Nephron (organoid): ENCODE data around the gene ANXA4.
A peak's percentile ranks its signal among the peaks of the same experiment; 100 is the strongest.

Experiments
- H3K27ac Mint-ChIP-seq, 3 experiments: 2 replicates each; pipeline ENCODE4 v1.8.0; 2020; ENCODE audit warnings: mixed read lengths in 3 of 3, mild to moderate bottlenecking in 2 of 3, moderate library complexity in 1 of 3
- H3K27me3 Mint-ChIP-seq: 2 replicates; pipeline ENCODE4 v1.8.0; 2021; ENCODE audit warnings: low read depth, mild to moderate bottlenecking, moderate library complexity, mixed read lengths
- H3K36me3 Mint-ChIP-seq: 2 replicates; pipeline ENCODE4 v1.8.0; 2020; ENCODE audit warnings: low read depth, mixed read lengths
- H3K4me1 Mint-ChIP-seq: 2 replicates; pipeline ENCODE4 v1.8.0; 2020; ENCODE audit warnings: mixed read lengths
- H3K4me3 Mint-ChIP-seq, 3 experiments: 2 replicates each; pipeline ENCODE4 v1.8.0; 2020; ENCODE audit warnings: mild to moderate bottlenecking in 3 of 3, mixed read lengths in 3 of 3, moderate library complexity in 2 of 3
- H3K9me3 Mint-ChIP-seq: 2 replicates; pipeline ENCODE4 v1.8.0; 2020; ENCODE audit warnings: mixed read lengths
- CTCF ChIP-seq, 3 experiments: fragments of 200-600 bp; sonication (generic); IDR thresholded peaks; one replicate each; pipeline ENCODE4 v1.5.0; 2021; ENCODE audit warnings: antibody characterized with exemption in 3 of 3; ENCODE audit not compliant: unreplicated experiment in 3 of 3

The ANXA4 gene

GRCh38 chr2:69789772-69790600 lies 48.1 kb downstream of the ANXA4 start:
- peaks cover 5% of the 10 kb centered on the region for H3K36me3 Mint-ChIP-seq
- no peak for TF ChIP-seq CTCF (IDR thresholded peaks at IDR 0.05; ENCODE audit: unreplicated experiment in 3 of 3)
- peak overlapping the region; percentile 99 for H3K27ac Mint-ChIP-seq
- H3K4me1 Mint-ChIP-seq, result peaks cover 42% of the 10 kb centered on the region
- H3K9me3 Mint-ChIP-seq, result no peaks in the 10 kb centered on the region
- H3K27me3 Mint-ChIP-seq, result no peaks in the 10 kb centered on the region
- peak overlapping the region; percentile 19 to 54 (median 52) for H3K4me3 Mint-ChIP-seq

DNA sequence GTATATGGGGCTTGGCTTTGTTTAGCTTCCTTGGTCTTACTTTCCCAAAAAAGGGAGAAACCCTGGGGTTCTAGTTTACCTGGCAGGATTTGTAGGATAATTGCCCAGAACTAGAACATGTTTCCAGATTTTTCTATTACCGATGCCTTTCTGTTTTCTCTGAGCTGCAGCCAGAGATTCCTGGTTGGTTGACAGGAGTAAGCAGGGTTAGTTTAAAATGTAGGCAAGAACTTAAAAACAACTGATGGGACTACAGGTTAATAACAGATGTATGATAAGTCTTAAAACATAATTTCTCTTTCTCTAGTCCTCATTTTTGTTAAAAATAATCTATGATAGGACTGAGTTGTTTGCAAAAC lies 48.6 kb downstream of the ANXA4 start:
- no peak for TF ChIP-seq CTCF (IDR thresholded peaks at IDR 0.05; ENCODE audit: unreplicated experiment in 3 of 3)
- peaks cover 41% of the 10 kb centered on the region for H3K4me1 Mint-ChIP-seq
- peak overlapping the region; percentile 99 for H3K27ac Mint-ChIP-seq
- H3K36me3 Mint-ChIP-seq, result peaks cover 5% of the 10 kb centered on the region
- no peaks in the 10 kb centered on the region for H3K9me3 Mint-ChIP-seq
- H3K27me3 Mint-ChIP-seq, result no peaks in the 10 kb centered on the region
- H3K4me3 Mint-ChIP-seq, result no peak overlapping the region

- no peak overlapping the region for H3K4me3 Mint-ChIP-seq
- no peaks in the 10 kb centered on the region for H3K9me3 Mint-ChIP-seq
Observed at GRCh38 chr2:69791045-69791444, 49.1 kb downstream of the ANXA4 start.

GRCh38 chr2:69796174-69796573 lies 54.2 kb downstream of the ANXA4 start:
- Mint-ChIP-seq H3K36me3 (no peaks in the 10 kb centered on the region), H3K27me3 (no peaks in the 10 kb centered on the region), H3K9me3 (no peaks in the 10 kb centered on the region), H3K27ac (peak overlapping the region; percentile 72 to 95 (median 82)), H3K4me3 (peak overlapping the region; percentile 27 to 62 (median 33)), H3K4me1 (peaks cover 41% of the 10 kb centered on the region)
- TF ChIP-seq CTCF (IDR thresholded peaks at IDR 0.05; ENCODE audit: unreplicated experiment in 3 of 3), result no peak

More at GRCh38 chr2:69791045-69791444, 49.1 kb downstream of the ANXA4 start:
- Mint-ChIP-seq H3K27ac (peak overlapping the region; percentile 99), H3K27me3 (no peaks in the 10 kb centered on the region), H3K36me3 (peaks cover 5% of the 10 kb centered on the region), H3K4me1 (peaks cover 36% of the 10 kb centered on the region)
- no peak for TF ChIP-seq CTCF (IDR thresholded peaks at IDR 0.05; ENCODE audit: unreplicated experiment in 3 of 3)

GRCh38 chr2:69797235-69797634 lies 55.3 kb downstream of the ANXA4 start:
- peaks cover 5% of the 10 kb centered on the region for H3K36me3 Mint-ChIP-seq
- no peaks in the 10 kb centered on the region for H3K27me3 Mint-ChIP-seq
- H3K4me1 Mint-ChIP-seq, result peaks cover 47% of the 10 kb centered on the region
- TF ChIP-seq CTCF (IDR thresholded peaks at IDR 0.05; ENCODE audit: unreplicated experiment in 3 of 3), result no peak
- H3K4me3 Mint-ChIP-seq, result peak overlapping the region; percentile 80 to 85 (median 83)
- H3K27ac Mint-ChIP-seq, result peak overlapping the region; percentile 92 to 99 (median 95)
- H3K9me3 Mint-ChIP-seq, result no peaks in the 10 kb centered on the region

- no peaks in the 10 kb centered on the region for H3K27me3 Mint-ChIP-seq
- H3K4me1 Mint-ChIP-seq, result peaks cover 48% of the 10 kb centered on the region
- H3K27ac Mint-ChIP-seq, result peak overlapping the region; percentile 92 to 99 (median 95)
- H3K36me3 Mint-ChIP-seq, result peaks cover 6% of the 10 kb centered on the region
- TF ChIP-seq CTCF (IDR thresholded peaks at IDR 0.05; ENCODE audit: unreplicated experiment in 3 of 3), result no peak
- no peaks in the 10 kb centered on the region for H3K9me3 Mint-ChIP-seq
- peak overlapping the region; percentile 80 to 85 (median 83) for H3K4me3 Mint-ChIP-seq
Observed at GRCh38 chr2:69797836-69798289, 55.9 kb downstream of the ANXA4 start.
